Suppressor macrophage (primary cell): Measurements from ENCODE around the gene NRXN2.
A peak's percentile ranks its signal among the peaks of the same experiment; 100 is the strongest.

ENCODE experiments used
- DNase-seq, 4 experiments: peaks; one replicate each; pipeline ENCODE4 v3.0.0-alpha.2; 2020 to 2022

NRXN2 gene

DNA sequence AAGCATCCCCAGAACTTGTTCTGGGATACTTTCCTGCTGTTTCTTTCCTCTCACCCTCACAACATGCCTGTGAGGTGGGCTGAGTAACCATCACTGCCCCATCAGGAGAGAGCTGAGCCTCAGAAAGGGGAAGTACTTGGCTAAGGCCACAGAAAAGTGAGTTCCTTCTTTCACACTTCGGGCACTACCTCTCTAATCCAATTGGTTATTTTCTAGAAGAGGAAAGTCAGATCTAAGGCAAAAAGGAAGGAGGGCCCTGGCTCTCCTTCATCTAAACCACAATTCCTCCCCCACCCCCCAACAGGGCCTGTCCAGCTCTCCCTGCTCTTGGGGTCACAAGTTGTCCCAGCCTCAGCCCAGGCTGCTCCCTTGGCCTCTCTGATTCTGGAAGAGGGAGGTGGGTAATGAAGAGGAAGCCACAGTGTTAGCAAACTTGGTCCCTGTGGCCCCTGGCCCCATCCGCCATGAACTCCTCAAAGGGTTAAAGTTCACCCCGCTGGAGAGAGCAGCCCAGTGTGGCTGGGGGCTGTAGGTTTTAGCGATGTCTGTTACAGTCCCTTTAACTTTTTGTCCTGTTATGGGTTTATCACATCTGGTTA lies 98.0 kb downstream of the NRXN2 start:
- DNase-seq, result peak; percentile 67 to 86 (median 82)

DNA sequence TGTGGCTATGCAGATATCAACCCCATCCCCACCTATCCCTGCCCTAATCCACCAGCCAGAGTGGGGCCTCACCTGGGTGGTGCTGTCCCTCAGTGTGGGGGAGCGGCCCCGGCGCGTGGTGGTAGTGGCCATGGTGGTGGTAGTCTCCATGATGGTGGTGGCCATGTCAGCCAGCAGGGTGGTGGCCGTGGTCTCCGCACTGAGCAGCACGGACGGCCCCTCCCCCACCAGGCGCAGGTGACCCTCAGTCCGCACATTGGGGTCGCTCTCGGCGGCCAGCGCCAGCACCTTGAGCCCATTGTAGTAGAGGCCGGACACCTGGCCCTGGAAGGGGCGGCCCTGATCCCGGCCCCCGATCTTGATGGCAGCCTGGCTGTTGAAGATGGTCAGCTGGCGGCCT lies 100.3 kb downstream of the NRXN2 start:
- no peak for DNase-seq

DNA sequence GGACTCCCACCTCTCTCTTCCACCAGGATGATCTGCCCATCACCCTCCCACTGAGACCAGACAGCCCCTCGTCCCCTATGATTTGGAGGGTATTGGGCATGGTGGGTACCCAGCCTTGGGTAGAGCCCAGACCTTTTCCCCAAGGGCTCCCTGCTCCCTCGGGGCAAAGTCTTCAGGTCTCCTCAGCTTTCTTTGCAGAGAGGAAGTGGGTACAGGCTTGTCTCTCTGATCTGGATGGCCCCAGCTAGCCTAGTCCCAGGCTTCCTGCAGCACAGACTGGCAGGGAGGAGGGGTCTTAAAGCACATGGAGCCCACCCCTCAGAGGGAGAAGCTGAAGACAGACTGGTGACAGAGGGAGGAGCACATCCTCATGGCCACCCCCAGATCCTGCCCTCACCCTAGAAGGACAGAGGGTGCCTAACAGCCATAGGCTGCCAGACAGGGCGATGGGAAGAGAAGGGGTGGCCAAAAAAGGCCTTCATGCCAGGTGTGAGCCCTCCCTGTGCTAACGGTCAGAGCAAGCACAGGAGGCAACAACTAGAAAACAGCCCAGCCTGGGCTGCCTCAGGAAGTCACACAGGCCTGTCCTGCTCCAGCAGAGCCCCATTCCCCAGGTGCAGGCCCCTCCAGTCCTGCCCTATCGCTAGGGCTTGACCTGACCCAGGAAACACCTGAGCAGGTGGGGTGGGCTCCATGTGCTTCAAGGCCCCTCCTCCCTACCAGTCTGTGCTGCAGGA lies 101.5 kb downstream of the NRXN2 start:
- peak in 2 of 4 experiments; percentile 21 to 29 for DNase-seq

DNA sequence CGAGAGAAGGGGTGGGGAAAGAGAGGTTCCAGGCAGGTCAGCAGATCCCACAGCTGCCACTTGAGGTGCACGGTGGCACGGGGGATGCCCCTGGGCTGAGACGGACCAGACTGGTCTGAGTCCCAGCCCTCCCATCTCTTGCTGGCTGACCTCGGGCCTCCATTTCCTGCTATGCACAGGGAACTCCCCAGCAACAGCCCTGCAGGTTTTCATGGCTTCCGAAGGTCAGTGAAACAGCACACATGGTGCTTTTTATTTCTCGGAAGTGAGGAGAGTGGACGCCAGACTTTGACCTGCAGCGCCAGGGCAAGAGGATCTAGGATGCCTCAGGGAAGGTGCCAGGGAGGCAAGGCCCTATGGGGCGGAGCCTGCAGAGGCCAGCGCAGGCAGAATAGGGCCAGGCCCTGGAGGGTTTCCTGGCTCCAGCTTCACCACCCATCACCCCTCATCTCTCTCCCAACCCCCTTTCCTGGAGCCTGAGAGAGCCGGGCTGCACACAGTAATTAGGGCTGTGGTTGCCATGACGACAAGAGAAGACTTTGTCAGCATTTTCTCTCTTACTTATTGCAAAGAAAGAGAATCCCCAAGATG lies 102.5 kb downstream of the NRXN2 start:
- DNase-seq, result no peak

DNA sequence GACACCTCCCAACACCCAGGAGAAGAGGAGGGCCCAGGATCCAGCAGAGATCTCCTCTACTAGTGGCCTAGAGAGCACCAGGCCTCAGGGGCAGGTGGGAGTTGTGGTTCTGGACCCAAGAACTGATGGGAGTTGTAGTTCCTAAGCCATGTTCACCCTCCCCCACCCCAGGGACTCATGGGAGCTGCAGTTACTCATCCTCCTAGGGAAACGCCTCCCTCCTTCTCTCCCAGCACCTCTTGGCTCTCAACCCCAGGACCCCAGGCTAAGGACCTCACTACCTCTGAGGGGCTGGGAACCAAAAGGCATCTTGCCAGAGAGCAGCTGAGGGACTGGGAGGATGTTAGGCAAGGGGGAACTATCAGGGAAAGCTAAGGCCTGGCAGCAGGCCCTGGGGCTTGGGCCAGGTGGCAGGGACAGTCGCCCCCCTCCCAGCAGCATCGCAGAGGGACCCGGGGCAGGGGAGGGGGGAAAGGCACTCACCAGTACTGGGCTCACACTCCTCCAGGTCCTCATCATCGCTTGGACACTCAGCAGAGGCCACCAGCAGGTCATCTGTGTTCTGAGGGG lies 103.1 kb downstream of the NRXN2 start:
- DNase-seq, result peak in 1 of 4 experiments; percentile 24

DNA sequence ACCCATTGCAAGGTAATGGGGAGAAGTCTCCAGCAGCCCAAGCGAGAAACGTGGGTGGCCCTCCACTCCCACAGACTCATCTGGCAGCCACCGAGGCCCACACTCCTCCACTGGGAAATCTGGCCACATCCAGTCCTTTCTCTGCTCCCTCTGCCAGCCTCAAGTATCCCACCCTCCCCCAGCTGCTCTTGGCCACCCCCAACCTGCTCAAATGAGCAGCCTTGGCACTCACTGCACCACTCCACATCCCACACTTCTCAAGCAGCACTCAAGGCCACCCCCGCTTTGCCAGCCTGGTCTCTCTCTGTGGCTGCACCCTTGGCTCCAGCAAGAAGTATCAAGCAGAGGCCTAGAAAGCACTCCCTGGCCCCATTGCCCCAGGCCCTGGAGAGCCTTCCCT lies 103.8 kb downstream of the NRXN2 start:
- DNase-seq, result no peak

DNA sequence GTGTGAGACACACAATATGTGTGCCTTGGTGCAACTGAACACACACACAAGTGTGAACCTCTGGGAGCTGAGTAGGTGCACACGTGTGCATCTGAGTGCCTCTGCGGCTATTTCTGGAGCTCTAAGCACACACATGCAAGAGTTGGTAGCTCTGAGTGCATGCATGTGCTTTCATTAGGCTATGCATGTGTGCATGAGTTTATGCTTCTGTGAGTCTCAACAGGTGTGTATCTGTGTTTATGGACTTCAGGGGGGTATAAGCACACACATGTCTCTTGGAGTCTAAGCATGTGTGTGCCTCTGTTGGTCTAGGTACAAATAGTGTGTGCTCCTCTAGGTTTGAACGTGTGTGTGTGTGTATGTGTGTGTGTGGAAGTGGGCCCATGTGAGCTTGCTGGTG lies 106.2 kb downstream of the NRXN2 start:
- no peak for DNase-seq

DNA sequence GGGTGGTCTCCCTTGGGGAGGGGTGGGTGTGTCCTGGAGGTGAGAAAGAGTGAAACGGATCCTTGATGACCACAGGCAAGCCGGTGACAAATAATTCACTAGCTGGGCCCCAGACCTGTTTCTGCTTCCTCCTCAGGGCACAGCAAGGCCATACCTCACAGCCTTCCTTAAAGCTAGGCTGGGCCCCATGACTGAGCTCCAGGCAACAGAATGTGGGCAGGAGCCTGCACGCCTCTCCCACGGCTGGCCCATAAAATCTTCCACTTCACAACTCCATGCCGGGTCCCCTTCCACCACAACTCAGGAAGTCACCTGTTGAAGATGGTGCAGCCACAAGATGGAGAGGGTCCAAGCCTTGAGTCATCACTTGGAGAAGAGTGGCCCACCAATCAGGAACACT lies 108.1 kb downstream of the NRXN2 start:
- peak; percentile 31 to 77 (median 58) for DNase-seq

DNA sequence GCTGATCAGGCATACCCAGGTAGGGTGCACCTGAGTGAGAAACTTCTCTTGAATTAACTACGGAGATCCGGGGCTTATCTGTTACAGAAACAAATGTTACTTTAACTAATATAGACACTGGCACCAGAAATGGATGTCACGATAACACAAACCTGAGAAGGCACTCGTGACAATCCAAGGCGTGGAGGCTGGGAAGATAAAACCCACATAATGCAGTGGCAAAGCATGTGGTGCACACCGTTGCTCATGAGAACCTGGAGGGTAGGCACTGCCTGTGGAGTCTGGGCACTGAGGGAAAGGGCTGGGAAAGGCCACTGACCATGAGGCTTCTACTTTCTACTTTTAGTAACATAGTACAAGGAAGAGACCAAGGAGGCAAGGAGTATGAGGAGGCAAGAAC lies 109.3 kb downstream of the NRXN2 start:
- no peak for DNase-seq

DNA sequence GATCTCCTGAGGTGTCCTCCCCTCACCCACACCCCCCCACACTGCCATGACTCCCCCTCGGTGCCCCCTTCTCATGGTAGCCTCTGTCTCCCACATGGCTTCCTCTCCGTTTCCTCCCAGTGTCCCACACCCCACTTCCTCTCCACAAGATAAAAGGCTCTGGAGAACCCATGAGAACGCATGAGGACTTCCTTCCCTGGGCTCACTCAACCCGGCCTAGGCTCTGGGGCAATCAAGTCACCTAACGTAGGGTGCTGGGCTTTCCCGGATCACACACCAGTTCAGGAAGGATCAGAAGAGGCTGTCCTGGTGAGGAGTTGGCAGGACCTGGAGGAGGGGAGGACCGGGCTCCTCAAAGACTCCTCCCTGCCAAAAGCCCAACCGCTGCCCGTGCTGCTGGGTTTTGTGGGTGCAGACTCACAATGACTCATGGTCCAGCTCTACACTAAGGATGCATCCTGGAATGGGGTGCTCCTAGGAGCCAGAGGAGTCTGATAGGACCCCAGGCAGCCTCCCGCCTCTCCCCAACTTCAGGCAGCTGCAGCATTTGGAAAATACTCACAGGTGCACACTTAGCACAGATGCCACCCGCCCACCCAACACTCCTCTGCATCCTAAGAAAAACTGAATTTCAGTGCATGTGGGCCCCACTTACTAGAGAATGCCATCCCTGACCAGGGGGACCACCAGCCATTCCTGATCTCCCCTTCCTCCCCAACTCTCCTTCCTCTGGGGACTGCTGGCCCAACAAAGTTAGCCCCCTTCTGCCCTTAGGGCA lies 110.9 kb downstream of the NRXN2 start:
- DNase-seq, result peak; percentile 56 to 76 (median 72)

DNA sequence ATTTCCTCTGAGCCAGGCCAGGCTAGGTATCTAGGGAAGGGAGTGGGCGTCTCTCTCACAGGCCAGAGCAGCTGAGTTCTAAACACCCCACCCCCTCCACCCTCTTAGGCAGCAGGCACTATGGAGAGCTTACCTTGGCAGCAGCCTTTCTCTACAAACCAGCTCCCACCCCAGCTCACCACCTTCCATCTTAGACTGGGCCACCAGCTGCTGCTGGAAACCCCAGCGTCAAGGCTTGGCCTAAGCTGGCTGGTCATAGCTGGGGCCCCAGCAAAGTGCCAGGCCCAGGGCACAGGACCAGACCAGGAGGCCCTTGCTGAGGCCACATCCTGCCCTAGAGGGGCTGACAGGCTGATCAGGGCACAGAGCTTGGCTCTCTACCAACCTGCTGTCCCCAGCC lies 111.8 kb downstream of the NRXN2 start:
- no peak for DNase-seq

DNA sequence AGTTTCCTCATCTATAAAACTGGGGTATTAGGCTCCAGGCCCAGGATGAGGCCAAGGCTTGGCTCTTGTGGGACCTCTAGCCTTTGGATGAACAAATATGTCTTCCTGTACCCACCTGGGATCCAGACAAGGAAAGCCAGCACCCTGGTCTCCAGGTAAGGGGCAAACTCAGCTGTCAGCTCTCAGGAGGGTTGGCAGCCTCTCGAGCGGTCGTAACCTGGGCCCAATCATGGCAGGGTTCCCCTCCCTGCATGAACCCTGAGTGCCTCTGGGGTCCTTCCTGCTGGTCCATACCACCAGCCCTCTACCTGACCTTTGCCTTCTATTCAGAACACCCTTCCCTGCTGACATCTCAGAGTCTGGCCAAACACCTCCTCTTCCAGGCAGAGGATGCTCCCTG lies 112.4 kb downstream of the NRXN2 start:
- DNase-seq, result no peak

DNA sequence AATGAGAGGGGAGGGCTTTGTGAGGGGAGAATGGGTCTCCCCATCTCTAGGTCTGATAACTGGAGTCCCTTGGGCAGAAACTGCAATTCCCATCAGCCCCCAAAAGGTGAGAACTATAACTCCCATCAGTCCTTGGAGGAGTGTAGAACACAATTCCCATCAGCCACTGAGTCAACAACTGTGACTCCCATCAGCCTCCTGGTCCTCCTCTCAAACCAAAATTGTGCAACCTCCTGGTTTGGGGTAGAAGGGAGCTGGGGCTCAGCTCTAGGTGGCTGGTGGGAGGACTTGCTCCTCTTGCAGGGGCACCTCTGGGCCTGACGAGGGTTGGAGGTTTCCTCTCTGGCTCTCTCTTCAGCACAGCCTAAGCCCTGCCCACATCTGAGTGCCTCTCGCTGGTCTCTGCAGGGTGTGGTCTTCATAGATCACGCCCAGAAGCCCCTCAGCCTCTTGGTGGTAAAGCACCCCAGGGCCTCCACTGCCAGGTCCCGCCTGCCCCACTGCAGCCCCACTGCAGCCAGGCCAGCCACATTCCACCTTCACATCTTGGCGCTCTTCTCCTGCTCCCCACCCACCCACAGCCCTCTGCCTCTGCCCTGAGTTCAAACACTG lies 113.5 kb downstream of the NRXN2 start:
- DNase-seq, result no peak

DNA sequence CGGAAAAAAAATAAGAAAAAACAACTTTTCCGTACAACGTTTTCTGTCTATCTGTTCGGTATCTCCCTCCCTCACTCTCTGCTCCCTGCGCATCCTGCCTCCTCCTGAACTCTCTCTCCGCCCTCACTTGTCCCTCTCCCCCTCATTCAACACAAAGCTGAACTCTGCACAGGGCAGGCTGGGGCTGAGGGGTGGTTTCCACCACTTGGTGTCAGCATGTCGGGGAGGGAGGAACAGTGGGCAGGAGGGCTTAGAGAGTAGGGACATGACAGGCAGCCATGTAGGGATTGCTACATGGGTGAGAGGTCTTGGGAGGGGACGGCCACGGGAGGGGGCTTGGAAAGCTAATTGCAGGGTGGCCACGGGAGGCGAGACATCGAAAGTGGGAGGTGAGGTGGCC lies 114.4 kb downstream of the NRXN2 start:
- DNase-seq, result no peak

DNA sequence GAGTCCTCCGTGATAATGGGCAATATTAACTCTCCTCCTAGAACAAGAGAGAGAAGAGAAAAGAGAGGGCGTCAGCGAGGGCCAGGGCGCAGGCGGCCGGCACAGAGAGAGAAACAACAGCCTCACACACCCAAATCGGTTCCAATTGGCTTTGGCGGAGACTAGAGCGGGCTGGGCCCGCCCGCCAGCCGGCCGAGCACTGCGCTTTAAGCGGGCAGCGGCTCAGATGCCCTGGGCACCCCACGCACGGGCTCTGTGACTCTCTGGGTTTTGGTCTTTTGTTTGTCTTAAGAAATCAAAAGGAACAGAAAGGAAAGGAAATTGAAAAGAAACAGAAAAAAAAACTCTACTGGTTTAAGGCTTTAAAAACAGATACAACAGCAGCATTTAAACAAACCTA lies 115.0 kb downstream of the NRXN2 start:
- DNase-seq, result no peak

DNA sequence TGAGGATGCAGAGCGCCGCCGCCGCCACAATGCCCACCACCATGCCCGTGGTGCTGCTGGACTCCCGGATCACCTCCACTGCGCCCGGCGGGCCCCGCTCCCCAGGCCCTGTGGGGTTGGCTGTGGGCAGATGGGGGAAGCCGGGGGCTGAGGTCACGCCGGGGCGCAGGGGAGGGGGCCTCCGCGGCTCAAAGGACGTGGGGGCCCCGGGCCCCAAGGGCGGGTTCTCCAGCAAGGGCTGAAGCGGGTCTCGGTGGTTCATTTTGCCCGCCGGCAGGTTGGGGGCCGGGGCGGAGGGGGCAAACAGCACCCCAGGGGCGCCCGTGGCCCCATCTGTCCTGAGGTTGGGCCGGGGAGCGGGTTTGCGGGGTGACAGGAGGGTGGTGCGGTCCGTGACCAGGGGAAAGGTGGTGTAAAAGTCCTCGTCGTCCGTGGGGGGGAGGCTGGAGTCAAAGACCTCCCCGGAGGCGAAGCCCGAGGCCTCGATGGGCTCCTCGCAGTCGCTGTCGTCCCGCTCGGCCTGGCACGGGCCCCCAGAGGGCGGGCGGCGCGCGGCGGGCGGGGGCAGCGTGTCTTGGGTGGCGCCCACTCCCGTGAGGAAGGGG lies 115.5 kb downstream of the NRXN2 start:
- DNase-seq, result no peak

DNA sequence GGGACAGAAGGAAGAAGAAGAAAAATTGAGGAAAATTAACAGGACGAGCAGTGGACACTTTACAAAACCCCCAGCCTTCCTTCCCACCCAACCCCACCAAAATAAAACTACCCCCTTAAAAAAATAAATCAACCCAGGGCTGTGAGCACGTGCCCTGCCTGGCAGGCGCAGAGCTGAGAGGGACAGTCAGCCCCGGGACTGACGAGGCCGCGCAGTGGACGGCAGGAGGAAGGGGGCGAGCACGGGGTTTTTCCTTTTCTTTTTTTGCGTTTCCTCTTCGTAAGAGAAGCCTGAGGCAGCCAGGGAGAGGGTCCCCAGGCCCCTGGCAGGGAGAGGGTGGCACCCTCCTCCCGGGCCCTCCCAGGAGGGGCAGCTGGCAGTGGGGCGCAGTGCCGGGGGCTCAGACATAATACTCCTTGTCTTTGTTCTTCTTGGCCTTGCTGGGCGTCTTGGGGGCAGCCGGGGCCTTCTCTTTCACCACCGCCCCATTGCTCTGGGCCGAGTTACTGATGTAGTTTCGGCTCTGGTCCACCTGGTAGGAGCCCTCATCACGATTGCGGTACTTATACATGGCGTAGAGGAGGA lies 116.1 kb downstream of the NRXN2 start:
- no peak for DNase-seq

DNA sequence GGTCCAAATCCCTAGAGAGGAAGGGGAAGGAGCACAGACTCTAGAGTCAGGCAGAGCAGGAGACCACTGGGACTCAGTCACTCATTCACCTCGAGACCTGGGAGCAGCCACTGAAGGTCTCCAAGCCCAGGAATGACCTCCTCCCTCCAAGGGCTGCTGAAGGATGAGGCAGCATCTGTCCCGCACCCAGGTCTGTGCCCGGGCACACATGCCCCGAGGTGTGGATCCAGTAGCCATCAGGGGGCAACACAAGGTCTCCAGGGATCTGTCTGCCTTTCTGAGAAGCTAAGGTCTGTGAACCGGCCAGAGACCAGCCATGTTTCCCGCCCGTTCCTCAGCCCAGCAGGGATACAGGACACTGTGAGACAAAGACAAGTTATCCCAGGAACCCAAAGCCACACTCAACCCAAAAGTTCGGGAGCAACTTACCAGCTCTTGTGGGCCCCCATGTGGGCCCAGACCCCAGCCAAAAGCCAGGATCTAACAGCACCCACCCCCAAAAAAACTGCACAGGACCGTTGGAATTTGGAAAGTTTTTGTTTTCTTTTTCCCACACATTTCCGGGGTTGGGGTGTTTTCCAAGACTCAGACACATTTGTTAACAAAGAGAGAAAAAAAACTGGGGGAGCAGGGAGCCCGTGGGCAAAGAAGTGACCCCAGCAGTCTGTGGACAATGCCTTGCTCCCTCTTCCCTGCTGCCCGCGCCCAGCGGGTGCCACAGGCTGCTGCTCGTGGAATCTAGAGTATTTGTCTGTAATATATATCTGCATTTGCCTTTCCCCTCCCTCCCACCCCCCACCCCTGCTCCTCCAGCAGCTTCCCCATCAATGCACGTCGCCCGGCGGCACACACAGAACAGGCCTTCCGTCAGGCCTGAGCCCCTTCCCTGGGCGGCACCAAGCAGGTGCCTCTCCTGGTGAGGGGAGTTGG lies 117.1 kb downstream of the NRXN2 start:
- no peak for DNase-seq

DNA sequence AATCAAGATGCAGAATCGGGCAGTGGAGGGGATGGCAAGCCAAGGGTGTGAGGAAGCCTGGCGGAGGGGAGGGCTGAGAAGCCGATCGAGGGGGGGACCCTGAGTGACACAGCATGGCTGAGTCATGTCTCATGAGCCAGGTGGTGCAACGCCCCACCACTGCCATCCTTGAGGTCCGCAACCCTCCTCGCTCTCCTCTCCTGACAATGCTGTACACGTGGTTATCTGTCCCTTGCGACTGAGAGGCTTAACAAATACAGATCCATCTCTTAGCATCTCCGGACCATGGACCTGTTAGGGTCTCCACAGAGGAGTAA lies 117.8 kb downstream of the NRXN2 start:
- no peak for DNase-seq

DNA sequence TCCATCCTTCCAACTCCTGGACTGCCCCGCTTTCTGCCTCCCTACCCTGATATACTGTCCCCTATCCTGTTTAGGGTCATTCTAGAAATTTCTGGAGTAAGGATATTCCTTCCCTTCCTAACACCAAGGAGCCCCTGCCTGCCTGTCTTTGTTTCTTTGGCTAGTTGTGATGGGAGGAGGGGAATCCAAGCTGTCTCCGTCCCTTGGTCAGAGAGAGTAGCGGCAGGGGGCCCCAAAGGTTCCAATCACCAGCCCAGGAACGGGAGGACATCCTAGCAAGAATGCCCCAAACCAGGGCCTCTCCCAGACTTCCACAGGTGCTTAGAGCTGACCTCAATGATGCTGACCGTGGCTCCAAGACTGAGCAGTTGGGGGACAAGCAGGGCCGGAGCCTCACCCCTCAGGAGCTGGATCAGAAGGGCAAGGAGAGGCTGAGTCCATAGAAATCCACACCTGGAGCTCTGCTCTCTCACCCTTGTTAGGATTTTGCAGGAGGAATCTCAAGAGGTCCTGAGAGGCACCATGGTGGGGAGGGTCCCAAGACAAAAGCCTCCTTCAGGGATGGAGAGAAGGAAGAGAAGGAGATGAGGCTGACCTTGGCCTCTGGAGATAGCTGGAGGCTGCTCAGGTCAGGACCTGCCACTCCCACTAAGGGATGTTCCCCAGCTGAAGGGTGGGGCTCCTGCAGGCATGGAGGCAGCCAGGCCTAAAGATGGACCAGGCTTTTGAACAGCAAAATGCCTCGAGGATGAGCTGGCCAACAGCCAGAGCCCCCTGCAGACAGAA lies 118.3 kb downstream of the NRXN2 start:
- no peak for DNase-seq
